HS-5 (cell line): ENCODE measurements around the gene COX4I1.
A peak's percentile ranks its signal among the peaks of the same experiment; 100 is the strongest.

Source experiments
- DNase-seq: peaks from one replicate; pipeline ENCODE4 v3.0.0-alpha.2; 2012; ENCODE audit warnings: low read depth

Gene COX4I1

DNA sequence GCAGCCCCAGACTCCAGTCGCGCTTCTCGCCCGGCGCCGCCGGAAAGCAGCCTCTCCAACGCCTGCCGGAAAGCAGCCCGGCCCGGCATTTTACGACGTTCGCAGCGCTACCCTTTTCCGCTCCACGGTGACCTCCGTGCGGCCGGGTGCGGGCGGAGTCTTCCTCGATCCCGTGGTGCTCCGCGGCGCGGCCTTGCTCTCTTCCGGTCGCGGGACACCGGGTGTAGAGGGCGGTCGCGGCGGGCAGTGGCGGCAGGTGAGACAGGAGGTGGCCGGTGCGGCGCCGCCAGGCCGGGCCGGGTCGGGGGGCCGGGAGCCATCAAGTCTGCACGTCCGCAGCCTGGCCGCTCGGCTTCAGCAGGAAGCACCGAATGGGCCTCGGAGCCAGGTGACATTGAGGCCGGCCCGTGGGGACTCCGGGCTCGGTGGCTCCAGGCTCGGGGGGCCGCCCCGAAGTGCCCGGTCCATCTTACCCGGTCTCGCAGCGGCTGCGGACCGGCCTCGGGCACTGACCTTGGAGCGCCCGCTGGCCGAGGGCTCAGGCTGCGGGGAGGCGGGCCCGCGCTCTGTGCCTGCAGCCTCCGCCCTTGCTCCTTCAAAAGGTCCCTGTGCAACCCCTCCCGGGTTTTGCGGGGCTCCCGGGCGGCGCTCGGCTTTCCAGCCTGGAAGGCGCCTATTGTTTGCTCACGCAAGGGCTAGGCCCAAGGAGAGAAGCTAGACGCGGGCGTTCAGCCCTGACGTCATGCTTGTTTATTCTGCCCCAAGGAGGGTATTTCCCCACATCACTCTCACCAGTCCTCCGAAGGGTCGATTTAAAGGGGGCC lies at the start of gene COX4I1, which contains the start of gene EMC8:
Gene COX4I1 (plus strand): TSS at position 199 of the 824 bp plus-strand sequence. CDS start 1,511 bp downstream, outside the sequence.
Gene EMC8 (minus strand): TSS at position 48 of the 824 bp plus-strand sequence. CDS start 249 bp downstream, outside the sequence.
- peak; percentile 26 for DNase-seq

DNA sequence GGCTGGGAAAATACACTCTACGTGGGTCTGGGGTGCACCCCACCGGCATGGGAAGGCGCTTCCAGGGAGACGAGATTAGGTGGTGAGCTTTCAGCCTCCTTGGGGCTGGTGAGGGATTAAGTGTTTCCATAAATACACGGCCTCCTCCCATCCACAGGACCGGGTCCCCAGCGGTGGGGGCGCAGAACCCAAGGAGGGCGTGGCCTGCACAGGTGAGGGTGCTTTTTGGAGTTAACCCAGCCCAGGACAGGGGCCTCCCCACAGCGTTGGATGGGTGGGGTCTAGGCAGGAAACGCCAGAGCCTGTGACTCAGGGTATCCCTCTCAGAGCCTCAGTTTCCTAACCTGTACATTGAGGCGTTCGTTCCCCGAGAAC lies 49.7 kb upstream of the COX4I1 start:
- no peak for DNase-seq

DNA sequence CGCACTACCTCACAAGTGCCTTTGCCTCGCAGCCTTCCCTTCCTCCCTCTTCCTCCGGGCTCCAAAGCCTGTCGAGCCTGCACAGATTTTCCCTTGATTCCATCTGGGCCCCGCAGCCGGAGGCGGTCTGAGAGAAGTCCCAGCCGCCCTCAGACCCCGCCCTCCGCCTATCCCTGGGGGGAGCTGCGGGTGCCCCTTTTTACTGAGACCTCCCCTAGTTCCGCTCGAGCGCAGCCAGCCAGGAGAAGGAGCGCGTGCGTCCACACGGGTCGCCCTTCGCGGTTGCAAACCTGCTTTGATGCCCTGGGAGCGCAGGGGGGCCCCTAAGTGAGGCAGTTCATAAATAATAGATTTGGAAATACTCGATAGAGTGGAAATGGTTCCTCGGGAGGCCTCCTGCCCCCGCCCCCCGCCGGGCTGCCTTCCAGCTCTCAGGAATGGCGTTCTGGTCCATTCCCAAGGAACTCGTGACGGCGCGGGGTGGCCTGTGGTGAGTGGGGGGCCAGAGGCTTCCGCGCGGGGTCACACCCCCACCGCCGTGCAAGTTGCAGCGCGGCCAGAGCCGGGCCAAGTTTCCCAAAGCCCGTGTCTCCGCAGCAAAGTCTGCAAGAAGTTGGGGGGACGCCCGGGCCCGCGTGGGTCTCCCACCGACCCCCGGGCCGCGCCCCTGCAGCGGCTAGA lies 49.2 kb upstream of the COX4I1 start:
- no peak for DNase-seq

DNA sequence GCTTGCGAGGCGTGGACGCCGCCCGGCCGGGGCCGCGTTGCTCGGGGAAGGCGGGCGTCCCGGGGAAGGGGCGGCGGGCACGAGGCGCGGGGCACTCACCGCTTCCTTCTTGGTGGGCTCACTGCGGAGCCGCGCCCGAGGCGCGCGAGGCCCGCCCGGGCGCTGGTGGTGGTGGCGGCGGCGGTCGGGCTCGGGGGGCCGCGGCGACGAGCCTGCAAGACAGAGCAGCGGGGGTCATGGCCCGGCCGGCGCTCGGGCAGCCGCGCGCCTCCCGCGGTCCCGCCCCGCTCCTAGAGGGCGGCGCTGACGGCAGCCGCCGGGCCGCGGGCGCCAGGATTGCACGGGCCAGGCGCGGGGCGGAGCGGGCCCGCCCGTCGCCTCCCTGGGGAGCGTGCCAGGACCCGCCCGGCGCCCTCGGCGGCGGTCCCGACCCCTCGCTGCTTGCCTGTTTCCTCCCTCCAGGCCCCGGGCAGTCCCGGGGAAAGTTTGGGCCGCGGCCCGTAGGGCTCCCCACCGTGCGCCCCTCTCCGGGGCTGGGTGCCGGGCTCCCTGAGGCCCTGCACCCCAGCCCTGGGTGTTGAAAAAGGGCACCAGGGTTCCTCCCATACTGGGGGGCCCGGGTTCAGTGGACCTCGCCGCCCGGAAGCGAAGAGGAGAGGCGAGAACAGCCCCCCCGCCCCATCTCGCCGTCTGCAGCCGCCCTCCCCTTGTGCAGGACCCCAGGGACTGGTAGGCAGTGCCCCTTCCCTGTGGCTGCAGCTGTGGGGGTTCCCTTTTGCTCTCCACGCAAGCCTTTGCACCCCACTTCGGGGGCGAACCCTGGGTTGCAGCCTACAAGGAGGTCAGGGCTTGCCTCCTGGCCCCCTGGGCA lies 48.4 kb upstream of the COX4I1 start, which contains the start of gene C16orf74:
Gene C16orf74 (minus strand): TSS at position 270 of the 871 bp plus-strand sequence. CDS start 15,879 bp downstream, outside the sequence.
- DNase-seq: no peak

DNA sequence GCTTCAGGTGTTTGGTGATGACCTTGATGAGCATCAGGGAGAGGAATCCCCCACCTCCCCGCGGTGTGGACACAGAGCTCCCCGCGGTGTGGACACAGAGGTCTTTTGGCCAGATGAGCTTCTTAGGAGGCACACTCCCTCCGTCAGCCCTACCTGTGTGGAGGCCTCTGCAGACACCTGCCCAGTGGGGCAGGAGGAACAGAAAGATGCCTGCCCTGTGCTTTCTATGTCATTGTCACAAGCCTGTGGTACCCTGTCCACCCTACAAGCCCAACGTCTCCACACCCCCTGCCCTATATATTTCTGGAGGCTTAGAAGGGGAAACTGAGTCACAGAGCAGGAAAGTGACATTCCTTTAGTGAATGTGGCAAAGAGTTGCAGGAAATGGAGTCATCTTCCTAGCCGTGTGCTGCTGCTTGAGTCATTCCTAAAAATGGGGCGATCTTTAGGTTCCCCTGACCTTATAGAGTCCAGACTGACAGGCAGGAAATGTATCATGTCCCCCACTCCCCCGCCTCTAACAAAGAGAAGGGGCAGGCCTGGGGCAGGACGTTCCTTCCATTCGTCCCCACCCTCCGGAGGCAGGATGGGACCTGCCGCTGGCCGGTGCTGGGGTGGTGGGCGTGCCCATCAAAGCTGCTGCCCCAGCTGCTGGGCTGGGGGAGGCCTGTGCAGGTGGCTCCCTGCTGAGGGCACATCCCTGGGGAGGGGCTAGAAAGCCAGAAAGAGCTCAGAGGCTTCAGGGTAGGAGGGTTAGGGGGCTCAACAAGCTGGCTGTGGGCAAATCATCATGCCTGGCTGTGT lies 47.6 kb upstream of the COX4I1 start:
- DNase-seq: peak; percentile 49

DNA sequence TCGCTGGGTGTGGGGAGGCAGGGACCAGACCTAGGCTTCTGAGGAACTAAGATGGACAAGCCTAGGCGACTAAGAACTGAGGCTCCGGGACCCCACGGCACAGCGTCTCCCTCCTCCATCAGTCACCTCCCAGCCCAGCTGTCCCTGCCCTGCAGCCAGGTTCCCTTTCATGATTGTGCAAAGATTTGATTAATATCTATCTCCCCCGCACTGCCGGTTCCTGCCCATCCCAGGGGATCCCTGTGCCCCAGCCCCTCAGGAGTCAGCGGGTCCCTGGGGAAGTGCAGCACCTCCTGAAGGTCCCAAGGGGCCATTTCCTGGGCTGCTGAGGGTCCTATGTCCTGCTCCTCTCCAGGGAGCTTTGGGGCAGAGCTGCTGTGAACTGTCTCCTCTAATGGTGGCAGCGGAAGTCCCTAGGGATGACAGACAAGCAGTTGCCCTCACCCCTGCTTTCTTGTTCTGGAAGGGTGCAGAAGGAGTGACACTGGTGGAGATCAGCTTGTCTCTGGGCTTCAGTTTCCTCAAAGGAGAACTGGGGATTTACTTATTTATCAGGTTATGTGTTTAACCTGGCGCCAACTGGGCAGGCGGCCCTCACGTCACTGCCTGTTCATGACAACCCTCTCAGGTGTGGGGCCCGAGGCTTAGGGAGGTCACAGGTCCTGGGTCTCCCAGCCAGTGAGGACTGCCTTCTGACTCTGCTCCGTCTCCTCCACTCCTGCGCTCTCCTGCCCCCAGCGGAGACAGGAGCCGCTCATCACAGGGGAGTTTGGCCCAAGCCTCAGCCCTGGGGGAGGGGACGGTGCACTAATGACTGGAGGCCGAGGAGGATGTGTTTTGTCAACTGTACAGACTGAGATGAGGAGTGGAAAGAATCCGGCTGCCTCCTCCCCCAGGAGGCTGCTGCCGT lies 46.7 kb upstream of the COX4I1 start:
- DNase-seq: no peak

DNA sequence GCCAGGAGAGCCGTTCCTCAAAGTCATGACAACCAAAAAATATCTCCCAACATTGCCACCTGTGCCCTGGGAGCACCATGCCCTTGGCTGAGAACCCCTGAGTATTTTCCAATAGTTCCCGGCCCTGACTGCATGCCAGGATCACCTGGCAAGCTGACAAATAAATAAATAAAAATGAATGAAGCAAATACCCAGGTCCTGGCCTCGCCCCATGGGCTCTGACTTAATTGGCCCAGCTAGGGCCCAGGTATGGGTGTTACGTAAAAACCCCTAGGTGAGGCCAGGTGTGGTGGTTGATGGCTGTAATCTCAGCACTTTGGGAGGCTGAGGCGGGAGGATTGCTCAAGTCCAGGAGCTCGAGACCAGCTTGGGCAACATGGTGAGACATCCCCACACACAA lies 45.9 kb upstream of the COX4I1 start:
- DNase-seq: no peak

DNA sequence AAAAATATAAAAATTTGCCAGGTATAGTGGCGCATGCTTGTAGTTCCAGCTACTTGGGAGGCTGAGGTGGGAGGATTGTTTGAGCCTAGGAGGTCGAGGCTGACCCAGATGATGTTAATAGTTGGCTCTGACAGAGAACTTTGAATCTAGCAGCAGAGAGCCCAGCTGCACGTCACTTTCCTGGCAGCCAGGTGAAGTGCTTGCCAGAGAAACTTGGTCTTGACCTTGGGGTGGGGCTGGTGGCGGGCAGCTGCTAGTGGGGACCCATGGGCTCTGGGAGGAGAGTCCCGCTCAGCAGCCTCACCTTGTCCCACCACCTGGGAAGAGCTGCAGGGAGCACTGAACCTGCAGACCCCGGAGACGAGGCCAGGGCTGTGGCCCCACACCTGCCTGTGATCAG lies 45.5 kb upstream of the COX4I1 start:
- no peak for DNase-seq

DNA sequence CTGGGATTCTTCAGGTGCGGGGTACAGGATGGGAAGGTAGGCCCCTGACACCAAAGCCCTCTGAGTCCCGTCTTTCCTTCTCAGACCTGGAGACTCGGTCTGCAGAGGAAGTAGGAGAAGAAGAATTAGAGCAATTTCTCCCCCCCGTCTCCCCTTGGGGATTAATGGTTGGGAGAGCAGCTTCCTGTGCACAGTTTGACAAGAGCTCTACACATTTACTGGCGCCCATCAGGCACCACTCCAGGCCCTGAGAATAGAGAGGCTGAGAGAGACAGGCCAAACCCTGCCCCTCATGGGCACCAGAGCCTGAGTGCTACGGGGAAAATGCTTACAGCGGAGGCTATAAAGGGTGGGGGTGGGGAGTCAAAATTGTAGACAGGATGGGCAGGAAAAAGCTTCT lies 45.1 kb upstream of the COX4I1 start:
- DNase-seq: no peak

DNA sequence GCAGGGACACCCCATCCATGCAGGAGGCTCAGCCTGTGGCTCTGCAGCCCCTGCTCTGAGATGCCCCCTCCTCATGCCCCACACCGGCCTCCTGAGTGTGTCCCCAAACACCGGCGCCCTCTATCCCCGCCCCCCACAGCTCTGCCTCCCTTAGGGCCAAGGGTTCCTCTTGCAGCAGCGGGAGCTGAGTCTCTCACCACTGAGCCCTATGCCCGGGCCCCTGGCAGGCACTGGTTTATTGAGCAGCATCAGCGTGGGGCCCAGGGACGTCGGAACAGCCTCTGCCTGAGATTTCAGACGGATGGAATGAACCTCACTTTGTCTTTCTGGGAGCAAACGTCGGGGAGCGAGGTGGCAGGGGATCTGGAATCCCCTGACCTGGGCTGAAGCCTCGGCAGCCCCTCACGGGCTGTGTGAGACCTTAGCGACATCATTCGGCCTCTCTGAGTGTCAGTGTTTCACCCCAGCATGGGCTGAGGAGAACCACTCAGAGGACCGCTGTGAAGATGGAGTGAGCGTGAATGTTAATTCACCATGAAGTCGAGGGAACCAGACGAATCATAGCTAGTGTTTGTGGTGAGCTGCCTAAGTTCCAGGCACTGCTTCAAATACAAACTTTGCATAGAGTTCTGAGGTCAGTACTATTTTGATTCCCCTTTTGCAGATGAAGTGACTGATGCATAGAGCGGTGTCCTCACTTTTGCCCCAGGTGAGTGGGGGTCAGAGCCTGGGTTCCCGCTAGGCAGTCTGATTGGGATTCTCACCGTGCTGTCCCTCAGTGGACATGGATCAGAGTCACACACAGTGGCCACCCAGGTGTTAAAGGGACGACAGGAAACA lies 43.3 kb upstream of the COX4I1 start:
- DNase-seq: no peak

DNA sequence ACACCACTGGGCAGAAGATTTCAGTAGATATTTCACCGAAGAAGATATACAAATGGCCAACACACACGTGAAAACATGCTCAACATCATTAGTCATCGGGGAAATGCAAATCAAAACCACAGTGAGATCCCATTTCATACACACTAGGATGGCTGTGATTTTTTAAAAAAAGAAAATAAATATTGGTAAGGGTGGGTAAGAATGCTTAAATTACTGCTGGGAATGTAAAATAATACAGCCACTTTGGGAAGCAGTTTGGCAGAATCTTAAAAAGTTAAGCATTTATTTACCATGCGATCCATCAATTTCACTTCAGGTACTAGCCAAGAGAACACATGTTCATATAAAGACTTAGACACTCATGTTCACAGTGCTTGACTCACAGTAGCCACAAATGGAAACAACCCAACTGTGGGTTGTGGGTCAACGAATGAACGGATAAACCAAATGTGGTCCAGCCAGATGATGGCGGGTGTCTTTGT lies 42.1 kb upstream of the COX4I1 start:
- DNase-seq: peak; percentile 37

DNA sequence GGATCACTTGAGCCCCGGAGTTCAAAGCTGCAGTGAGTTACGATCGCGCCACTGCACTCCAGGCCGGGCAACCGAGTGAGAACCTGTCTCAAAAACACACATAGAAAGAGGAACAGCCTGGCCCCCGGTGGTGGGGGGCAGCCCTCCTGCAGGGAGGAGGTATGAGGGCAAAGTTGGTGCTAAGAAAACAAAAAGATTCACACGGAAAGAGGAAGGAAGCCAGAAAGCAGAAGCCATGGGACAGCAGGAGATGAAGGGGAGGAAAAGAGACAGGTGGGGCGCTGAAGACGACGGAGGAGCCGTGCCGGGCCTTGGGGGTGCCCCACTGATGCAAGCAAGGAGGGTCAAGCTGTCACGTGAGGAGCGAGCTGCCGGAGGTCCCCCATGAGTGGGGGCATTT lies 40.4 kb upstream of the COX4I1 start:
- no peak for DNase-seq

DNA sequence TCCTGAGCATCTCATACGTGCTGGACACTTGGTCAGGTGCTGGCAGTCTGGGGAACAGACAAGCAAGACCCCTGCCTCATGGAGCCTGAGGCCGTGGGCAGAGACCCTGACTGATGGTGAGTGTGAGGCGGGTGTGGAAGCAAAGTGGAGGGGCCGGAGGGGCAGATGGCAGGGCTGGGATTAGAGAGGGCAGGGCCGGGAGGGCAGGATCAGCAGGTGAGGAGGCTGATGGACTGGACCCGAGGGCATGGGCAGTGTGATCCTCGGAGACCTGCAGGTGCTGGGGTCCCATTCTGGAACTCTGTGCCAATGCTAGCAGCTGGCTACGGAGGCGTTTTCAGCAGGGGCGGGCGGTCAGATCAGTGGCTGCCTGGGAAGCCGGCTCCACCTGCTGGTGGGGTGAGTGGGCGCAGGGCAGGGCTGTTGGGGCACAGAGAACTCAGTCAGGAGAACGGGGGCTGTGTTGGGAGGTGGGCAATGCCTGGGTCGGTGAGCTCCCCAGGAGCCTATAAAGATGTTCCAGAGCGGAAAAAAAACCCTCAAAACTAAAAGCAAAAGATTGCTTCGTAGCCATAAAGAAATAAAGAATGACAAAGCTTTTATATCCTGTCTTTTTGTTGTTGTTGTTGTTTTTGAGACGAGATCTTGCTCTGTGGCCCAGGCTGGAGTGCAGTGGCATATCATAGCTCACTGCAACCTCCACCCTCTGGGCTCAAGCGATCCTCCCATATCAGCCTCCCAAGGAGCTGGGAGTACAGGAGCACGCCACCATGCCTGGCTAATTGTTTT lies 39.7 kb upstream of the COX4I1 start:
- DNase-seq: no peak

DNA sequence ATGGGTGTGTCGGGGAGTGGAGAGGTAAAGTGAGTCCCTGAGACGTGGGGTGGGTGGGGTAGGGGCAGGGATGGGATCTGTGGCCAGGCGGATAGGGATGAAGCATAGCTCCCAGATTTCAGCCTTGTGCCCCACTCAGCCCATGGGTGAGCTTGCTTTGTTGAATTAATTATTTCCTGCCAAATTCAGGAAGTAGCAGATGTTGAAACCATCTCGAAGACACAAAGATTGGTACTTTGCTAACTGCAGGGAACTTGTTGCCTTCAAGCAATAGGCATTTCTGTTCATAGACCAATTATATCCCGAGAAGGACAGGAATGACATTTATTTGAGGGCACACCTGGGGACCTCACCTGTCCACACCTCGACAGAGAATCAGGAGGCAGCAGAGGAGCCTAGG lies 37.6 kb upstream of the COX4I1 start:
- no peak for DNase-seq

DNA sequence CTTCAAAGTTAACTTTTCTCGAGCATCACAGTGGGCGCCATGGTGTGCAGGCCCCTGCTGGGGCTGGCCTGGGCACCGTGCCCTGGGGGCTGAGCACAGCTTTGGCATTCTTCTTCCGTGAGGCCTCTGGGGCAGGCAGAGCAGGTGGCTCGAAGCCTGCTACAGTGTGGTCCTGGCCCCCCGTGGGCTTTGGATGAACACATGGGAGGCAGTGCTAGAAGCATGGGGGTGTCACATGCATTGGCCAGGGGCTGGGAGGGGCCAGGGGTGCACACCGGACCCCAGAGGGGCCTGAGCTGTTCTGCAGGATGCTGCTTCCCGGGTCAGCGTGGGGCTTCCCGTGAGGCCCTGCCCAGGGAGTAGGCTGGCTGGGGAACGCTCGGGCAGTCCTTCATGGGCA lies 36.5 kb upstream of the COX4I1 start:
- no peak for DNase-seq

DNA sequence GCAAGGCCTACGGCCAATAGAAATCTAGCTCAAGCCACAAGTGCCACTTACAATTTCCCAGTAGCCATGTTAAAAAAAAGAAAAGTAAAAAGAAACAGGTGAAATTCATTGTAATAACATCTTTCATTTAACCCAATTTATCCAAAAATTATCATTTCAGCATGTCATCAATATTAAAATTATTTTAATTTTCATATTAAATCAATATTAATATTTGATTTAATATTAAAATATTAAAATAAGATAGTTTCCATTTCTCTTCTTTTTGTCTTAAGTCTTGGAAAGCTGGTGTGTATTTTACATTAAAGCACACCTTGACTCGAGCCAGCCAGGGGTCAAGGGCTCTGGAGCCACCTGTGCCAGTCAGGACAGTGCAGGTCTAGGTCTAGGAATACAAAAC lies 35.9 kb upstream of the COX4I1 start:
- no peak for DNase-seq

DNA sequence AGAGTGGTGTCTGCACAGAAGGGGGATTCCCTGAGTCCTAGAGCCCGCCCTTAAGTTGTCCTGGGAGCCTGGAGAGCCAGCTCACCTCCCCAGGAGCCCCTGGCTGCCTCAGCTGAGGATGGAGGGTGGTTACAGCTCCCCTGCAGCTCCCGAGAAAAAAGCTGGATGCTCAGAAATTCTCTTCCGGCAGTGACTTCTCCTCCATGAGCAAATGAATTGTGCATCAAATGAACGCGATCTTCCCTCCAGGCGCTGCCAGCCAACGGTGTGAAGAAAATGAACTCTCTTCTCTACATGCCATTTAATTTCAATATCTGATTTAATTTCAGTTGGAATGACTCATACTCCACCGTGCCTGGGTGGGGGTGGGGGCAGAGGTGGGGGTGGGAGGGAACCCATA lies 34.3 kb upstream of the COX4I1 start:
- no peak for DNase-seq

DNA sequence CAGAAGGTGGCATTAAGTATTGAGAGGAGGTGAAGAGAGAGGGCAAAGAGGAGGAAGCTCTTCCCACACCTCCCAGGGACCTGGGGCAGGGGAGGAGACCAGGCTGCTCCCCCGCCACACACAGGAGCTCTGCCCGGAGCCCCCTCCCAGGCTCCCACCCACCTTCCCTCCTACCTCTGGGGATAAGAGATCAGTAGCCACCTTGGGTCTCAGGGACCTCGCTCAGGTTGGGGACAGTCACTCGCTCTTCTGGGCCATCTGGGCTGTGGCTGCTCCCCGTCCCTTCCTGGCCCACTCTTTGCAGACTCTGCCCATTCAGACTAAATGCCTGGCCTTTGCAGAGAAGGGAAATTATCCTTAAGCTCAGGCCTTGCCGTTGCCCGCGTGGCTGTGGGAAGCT lies 33.7 kb upstream of the COX4I1 start:
- DNase-seq: no peak

DNA sequence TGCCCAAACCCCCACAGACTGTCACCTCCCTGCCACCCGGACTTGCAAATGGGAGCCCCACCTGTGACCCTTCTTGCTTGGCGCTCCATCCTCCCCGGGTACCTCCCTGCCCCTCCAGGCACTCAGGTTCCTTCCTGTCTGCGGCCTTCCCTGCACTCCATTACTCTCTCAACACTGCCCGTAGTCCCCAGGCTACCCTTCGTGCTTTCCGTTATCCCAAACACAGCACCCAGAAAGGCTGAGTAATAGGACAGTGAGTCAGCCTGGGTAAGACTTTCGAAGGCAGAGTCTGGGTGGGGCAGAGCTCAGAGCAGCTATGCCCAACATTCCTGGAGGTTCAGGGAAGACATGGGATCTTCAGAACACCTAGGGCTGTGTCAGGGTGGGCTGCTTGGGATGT lies 32.0 kb upstream of the COX4I1 start:
- peak; percentile 48 for DNase-seq
